Right lobe of liver (tissue), 6 donors: ENCODE results near the gene IKBKG. TPM values are rescaled to one million over a fixed set of nuclear protein-coding genes. Genes with fewer than 3 reads are reported as not detected.

Experiments used
- ATAC-seq, 4 donors: fragments of 200-7000 bp; cut with Tn5 transposase; one replicate each; pipeline ENCODE4 v1.9.1; 2020; ENCODE audit warnings: mild to moderate bottlenecking in 4 of 4, moderate library complexity in 4 of 4
- DNase-seq, 3 donors: peaks; one replicate each; pipeline ENCODE4 v3.0.0-alpha.2; 2020
- H3K27ac ChIP-seq, 3 donors: fragments of 200-600 bp; one replicate each; pipeline ENCODE4 v1.8.0; 2022
- H3K27me3 ChIP-seq, 2 donors: fragments of 200-600 bp; one replicate each; pipeline ENCODE4 v1.8.0; 2022
- H3K36me3 ChIP-seq, 4 donors: fragments of 200-600 bp; sonication (generic) in 1 of 4; one replicate each; pipeline versions ENCODE4 v1.5.1 to v1.8.0; 2017 to 2022; ENCODE audit warnings: control low read depth in 1 of 4
- H3K4me1 ChIP-seq, 4 donors: fragments of 200-600 bp; sonication (generic) in 1 of 4; one replicate each; pipeline versions ENCODE4 v1.5.1 to v1.8.0; 2017 to 2022; ENCODE audit warnings: control low read depth in 1 of 4
- H3K4me3 ChIP-seq, 3 donors: fragments of 200-600 bp; one replicate each; pipeline ENCODE4 v1.8.0; 2022
- H3K9me3 ChIP-seq, 4 donors: fragments of 200-600 bp; sonication (generic) in 1 of 4; one replicate each; pipeline versions ENCODE4 v1.5.1 to v1.8.0; 2017 to 2022; ENCODE audit warnings: control low read depth in 1 of 4
- POLR2A ChIP-seq: fragments of 450-650 bp; IDR thresholded peaks from one replicate; pipeline ENCODE4 v1.6.1; 2017; ENCODE audit warnings: antibody characterized with exemption, mild to moderate bottlenecking
- WGBS: methylation state at CpG from one replicate; pipeline ENCODE4 v1.1.6; 2018; ENCODE audit warnings: low coverage, low lambda C conversion rate; ENCODE audit not compliant: insufficient coverage; ENCODE audit errors: missing lambda C conversion rate; 5-methylcytosine and 5-hydroxymethylcytosine counted together
- intact Hi-C, 2 donors: fragments of 100-400 bp; cut with DNase I; formaldehyde crosslinking; loops; one replicate each; pipeline versions ENCODE4 v1.11.2 to v1.14.1; 2022
- total RNA-seq, 6 experiments: library from RNA; depleted of rRNA in 2 of 6; stranded (reverse); fragments of >200 nt in 2 of 6; fragmentation: NEBNext Ultra II Directional in 3 of 6; extraction: Animal tissue kit (Norgen Biotek cat#: 25700) in 3 of 6; gene quantifications; one replicate each; pipeline versions ENCODE4 v1.1.0 to v1.2.4, GENCODE V29; 2016 to 2023
- TF ChIP-seq, protein P1 (sequence below), 4 donors: fragments of 200-600 bp in 3 of 4; fragments of 450-650 bp in 1 of 4; IDR thresholded peaks; one replicate each; pipeline versions ENCODE4 v1.5.1 to v1.8.0; 2016 to 2022; ENCODE audit warnings: antibody characterized with exemption in 4 of 4, mild to moderate bottlenecking in 2 of 4
- donor health status: DM: no; HTN: yes; CAD: no.
- donor health status: DM: no; HTN: no; CAD: no.
- donor health status: DM: no; HTN: no; CAD: no.
- donor health status: DM: no; HTN: yes; CAD: no.
- donor health status: DM: no; HTN: yes; CAD: no.

The IKBKG gene
- total RNA-seq, 6 experiments from 2014 or later = 32.8 to 83.3 (median 46.5) TPM

DNA sequence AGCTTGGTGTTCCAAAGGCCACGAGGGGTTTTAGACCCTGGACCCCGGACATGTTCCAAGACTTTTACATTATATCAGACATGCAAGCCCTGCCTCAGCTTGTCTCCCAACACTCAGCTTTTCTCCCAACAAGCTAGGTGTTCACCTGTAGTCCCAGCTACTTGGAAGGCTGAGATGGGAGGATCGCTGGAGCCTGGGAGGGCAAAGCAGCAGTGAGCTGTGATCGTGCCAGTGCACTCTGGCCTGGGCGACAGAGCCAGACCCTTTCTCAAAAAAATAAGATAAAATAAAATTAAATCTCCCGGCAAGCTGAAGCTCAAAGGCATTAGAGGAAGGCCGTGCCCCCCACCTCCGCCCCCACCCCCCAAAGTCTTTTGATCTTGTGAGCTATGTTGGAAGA, 51.2 kb downstream of the IKBKG start:
- WGBS = 71% methylated on average over 5 of the region's 8 CpGs
- H3K4me1 ChIP-seq = no peaks in the 10 kb centered on the region
- H3K36me3 ChIP-seq = no peaks in the 10 kb centered on the region
- H3K27ac ChIP-seq = no peak overlapping the region
- intact Hi-C loops = no loop called here
- DNase-seq (no peak), ATAC-seq (no peak)
- TF ChIP-seq, protein P1, sequence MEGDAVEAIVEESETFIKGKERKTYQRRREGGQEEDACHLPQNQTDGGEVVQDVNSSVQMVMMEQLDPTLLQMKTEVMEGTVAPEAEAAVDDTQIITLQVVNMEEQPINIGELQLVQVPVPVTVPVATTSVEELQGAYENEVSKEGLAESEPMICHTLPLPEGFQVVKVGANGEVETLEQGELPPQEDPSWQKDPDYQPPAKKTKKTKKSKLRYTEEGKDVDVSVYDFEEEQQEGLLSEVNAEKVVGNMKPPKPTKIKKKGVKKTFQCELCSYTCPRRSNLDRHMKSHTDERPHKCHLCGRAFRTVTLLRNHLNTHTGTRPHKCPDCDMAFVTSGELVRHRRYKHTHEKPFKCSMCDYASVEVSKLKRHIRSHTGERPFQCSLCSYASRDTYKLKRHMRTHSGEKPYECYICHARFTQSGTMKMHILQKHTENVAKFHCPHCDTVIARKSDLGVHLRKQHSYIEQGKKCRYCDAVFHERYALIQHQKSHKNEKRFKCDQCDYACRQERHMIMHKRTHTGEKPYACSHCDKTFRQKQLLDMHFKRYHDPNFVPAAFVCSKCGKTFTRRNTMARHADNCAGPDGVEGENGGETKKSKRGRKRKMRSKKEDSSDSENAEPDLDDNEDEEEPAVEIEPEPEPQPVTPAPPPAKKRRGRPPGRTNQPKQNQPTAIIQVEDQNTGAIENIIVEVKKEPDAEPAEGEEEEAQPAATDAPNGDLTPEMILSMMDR (IDR thresholded peaks at IDR 0.05) = no peak
- no peak for TF ChIP-seq POLR2A
- no peaks in the 10 kb centered on the region for H3K27me3 ChIP-seq
- no peaks in the 10 kb centered on the region for H3K9me3 ChIP-seq
- no peak overlapping the region for H3K4me3 ChIP-seq

DNA sequence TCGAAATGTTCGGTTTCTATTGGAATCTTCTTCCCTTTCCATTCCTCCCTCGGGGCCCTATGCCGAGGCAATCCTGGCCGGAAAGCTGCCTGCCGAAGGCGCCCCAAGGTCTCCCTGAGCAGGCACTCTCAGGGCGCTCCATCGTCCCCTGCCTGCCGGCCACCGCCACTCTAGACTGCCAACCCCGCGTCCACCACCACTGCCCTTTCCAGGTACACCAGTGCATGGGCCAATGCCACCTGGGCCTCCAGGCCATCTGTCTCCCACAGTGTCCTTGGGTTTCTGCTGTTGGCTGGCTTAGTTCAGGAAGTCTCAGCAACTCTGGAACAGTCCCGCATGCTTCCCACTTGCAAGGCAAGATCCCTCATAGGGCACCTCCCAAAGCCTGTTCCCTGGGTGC, 52.1 kb downstream of the IKBKG start:
- Histone ChIP-seq H3K36me3 (no peaks in the 10 kb centered on the region), H3K27me3 (no peaks in the 10 kb centered on the region), H3K4me1 (no peaks in the 10 kb centered on the region), H3K4me3 (no peak overlapping the region), H3K27ac (no peak overlapping the region), H3K9me3 (no peaks in the 10 kb centered on the region)
- no peak for TF ChIP-seq POLR2A
- TF ChIP-seq, protein P1 (IDR thresholded peaks at IDR 0.05) = no peak
- no peak for ATAC-seq
- DNase-seq = no peak
- WGBS = no CpG with 5 or more reads among the region's 14 CpGs
- intact Hi-C loops = no loop called here

DNA sequence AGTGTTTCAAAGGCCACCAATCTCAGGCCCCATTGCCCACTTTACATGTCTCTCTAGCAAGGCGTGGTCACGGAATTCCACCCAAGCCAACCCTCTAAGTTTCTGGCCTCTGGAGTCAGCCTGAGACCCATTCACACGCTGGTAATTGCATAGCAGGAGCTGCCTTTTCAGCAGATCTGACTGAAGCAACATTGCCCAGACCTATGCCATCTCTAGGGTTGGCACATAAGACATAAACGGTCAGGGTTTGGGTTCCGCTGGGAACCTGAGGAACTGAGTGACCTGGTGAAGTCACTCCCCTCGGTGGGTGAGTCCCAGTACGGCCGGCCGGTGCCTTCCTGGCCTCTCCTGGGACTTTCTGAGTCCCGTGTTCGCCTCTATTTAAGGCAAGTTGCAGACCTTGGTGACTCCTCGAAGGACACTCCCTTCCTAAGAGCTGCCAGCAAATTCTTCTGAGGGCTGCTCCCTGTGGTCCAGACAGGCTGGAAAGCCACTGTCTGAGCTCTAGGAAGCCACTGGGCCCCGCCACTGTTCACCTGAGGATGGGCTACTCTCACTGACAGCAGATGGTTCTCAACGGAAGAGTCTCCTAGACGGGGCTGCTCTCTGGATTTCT, 53.4 kb downstream of the IKBKG start:
- intact Hi-C loops = no loop called here
- DNase-seq = no peak
- Histone ChIP-seq H3K27ac (no peak overlapping the region), H3K9me3 (no peaks in the 10 kb centered on the region), H3K27me3 (no peaks in the 10 kb centered on the region), H3K4me1 (no peaks in the 10 kb centered on the region), H3K36me3 (no peaks in the 10 kb centered on the region), H3K4me3 (no peak overlapping the region)
- 29% methylated on average over 1 of the region's 15 CpGs for WGBS
- no peak for ATAC-seq
- no peak for TF ChIP-seq POLR2A
- TF ChIP-seq, protein P1 (IDR thresholded peaks at IDR 0.05) = no peak

DNA sequence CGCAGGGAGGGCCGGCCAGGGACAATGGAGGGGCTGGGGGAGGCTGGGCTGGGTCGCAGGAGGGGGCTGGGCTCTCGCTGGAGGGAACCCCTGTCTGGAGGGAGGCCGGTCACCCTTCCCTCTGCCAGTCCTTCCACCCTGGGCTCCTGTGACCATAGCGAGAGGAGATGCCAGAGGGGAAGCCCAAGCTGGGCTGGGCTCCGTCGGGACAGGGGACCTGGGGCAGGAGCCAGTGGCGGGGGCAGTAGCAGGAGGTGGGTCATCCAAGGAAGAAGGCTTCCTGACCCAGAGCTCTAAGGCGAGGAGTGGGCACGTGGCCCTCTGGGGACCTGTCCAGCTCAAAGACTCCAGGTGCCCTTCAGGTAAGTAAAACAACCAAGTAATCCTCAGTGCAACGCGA, 54.8 kb downstream of the IKBKG start:
- WGBS = 88% methylated on average over 4 of the region's 13 CpGs
- Histone ChIP-seq H3K9me3 (no peaks in the 10 kb centered on the region), H3K36me3 (no peaks in the 10 kb centered on the region), H3K27me3 (no peaks in the 10 kb centered on the region), H3K27ac (no peak overlapping the region), H3K4me1 (peaks cover 0 to 2% (median 0%) of the 10 kb centered on the region in 4 donors), H3K4me3 (no peak overlapping the region)
- no peak for DNase-seq
- TF ChIP-seq, protein P1 (IDR thresholded peaks at IDR 0.05) = no peak
- TF ChIP-seq POLR2A = no peak
- ATAC-seq = peak in 1 of 4 donors; percentile 26
- intact Hi-C loops = no loop called here
